ELF-1 (cell line): Measurements from ENCODE around the gene CLIC5.
A peak's percentile ranks its signal among the peaks of the same experiment; 100 is the strongest.

Experiments used
- DNase-seq: peaks from one replicate; pipeline ENCODE4 v3.0.0-alpha.2; 2016; ENCODE audit warnings: low read depth, low spot score

The CLIC5 gene

GRCh38 chr6:46015119-46015968 lies at the start of gene CLIC5:
Gene CLIC5, minus strand, starts transcription at chr6:46015860. Its CDS starts 318 bp downstream, at chr6:46015542.
- DNase-seq, result peak; percentile 71

- DNase-seq, result no peak
Measured at GRCh38 chr6:46062991-46063390, 47.3 kb upstream of the CLIC5 start.

DNA sequence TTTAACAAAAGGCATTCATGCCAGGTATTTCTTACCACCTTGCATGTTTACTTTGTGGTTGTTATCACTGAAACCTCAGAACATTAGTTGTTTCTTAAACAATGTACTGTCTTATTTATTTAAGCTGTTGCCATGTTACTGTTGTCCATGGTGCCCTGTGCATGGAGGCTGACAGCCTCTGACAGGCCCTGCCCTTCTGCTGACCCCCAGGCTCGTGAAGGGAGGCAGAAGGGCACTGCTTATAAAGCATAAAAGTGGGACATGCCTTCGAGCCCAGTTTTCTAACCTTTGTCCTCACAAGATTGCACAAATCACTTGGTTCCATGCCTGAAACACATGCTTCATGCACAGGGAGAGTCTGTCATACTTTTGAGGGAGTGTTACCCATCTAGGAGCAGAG lies 46.7 kb upstream of the CLIC5 start:
- DNase-seq, result no peak

DNA sequence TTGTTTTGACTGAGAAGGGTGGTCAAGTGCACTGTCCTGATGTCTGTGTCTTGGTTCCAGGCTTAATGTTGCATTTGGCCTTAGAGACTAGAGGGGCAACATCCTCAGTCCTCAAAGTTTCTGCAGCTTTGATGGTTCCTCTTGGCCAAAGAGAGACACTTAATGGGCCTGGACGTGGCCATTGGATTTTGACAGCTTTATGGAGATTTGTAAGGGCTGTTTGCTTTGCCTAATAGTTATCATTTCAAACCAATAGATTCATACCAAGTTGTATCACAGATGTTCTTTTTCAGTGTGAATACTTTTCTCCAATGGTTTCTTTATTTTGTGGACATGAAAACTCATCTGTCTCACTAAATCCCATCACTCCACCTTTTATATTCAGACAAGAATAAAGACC lies 45.8 kb upstream of the CLIC5 start:
- DNase-seq, result no peak

GRCh38 chr6:46059608-46060007 lies 43.9 kb upstream of the CLIC5 start:
- DNase-seq, result no peak

DNA sequence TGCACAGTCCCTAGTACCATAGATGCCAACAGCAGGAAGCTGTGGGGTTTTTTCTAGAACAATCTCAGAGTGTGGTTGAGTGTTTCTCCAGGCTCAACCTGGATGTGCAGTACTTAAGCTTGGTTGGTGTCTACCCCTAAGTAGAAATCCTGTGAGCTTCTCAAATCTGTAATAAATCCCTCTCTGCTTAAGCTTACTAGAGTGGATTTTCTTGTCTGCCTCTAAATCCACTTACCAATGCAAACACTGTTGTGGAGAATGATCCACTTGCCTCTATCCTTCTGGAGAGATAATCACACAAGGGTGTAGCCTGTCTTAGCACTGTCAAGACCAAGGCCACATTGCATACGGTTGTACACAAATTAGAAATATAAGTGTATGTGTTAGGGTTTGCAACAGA lies 43.3 kb upstream of the CLIC5 start:
- DNase-seq, result no peak

DNA sequence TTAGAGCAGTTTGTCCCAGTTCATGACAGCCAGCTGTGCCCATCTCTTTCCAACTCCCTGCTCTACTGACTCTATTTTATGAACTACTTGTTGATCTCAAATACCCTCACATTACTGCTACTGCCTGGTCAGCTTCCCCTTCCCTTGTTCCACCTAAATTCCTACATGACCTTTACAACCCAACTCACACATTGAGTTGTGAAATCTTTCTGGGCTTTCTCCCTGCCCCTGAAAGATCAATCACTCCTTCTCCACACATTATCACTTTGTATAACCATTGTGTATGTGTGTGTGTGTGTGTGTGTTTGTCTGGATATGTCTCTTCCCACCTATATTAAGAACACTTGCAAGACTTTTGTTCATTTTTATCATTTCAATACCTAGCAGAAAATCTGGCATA lies 42.1 kb upstream of the CLIC5 start:
- DNase-seq, result no peak

DNA sequence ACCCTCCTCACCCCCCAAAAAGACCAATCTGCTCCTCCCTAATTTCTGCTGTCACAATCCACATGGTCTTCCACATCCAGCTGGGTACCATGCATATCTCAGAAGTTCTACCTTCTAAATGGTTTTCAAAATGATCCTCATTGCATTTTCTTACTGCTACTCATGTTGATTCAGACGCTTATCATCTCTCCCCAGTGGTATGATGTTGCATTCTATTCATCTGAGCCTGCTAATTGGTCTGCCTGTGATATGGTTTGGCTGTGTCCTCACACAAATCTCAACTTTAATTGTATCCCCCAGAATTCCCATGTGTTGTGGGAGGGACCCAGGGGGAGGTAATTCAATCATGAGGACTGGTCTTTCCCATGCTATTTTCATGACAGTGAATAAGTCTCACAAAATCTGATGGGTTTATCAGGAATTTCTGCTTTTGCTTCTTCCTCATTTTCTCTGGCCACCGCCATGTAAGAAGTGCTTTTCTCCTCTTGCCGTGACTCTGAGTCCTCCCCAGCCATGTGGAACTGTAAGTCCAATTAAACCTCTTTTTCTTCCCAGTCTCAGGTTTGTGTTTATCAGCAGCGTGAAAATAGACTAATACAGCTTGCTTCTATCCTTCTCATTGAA lies 41.4 kb upstream of the CLIC5 start:
- DNase-seq, result no peak

DNA sequence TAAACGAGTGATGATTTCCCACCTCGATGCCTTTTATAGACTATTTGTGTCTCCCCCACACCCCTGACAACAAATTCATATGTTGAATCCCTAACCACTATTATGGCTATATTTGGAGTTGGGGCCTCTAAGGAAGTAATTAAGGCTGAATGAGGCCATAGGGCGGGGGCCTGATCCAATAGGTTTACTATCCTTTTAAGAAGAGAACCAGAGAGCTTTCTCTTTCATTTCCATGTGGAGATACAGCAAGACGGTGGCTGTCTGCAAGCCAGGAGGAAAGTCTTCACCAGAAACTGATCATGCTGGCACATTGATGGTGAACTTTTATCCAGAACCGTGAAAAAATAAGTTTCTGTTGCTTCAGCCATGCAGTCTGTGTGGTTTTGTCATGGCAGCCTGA lies 38.9 kb upstream of the CLIC5 start:
- no peak for DNase-seq

DNA sequence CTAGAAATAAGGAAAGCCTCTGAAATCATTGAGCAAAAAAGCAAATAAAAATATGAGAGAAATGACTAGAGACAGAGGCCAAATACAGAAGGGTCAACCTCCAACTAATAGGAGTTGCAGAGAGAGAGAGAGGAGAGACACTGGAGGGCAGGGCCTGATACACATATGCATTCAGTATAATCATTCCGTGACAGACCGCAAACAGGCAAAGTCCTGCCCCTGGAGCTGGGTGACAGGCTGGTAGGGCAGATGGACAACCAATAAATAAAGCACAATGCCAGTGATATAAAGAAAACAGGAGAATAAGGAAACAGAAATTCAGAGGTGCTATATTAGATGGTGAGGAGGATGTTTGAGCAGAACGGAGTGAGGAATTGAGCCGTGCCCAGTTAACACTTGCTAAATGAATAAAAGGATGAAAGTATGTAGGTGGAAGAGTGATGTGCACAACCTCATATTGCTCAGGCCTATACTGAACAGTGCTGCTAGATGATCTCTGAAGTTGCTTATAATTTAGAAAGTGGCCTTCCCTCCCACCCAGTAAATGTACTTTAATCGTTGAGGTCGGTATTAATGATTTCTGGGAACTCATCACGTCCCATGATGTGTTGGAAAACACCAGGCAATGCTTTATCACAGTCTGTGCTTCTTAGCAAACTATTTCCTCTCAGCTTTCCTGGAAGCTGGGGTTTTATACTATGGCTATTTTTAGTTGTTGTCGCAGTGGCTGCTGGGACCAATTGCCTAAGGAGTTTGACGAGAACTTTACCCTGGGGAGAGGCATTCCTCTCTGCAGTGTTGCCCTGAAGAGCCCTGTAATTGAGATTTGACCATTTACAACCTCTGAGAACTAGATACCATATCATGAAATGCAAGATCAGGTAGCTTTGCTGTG lies 37.6 kb upstream of the CLIC5 start:
- no peak for DNase-seq

DNA sequence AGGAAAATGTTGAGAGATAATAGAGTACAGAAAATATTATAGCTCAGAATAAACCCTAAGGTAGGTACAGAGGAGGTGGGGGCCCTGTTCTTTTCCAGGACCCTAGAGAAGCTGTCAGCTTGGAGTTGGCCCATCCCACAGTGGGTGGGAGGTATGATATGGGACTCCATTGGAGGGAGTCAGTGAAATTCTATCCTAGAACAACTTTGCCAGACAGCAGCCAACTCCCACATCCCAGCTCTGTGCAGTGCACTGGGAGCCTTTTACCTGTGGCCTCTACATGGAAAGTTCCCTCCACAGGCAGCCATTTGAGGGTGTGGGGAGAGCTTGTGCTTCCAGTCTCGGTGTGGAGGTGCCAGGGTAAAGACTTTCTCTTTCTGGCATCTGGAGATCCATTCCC lies 36.8 kb upstream of the CLIC5 start:
- no peak for DNase-seq

DNA sequence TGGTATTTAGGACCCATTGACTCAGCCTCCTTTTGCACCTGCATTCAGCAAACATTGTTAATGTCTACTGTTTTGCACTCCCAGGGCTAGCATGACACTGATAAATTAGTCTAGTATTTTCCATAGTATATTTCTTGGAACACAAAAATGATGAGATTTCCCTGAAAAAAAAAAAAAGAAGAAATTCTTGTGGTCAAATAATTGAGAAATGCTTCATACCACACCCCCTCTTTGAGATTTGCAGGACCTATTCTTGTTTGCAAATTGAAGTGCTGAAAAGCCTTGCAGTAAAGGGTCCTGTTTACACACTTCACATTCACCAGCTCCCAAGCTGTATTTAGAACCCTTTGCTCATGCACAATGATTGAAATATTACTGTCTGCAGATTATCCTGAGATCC lies 36.3 kb upstream of the CLIC5 start:
- DNase-seq, result no peak

DNA sequence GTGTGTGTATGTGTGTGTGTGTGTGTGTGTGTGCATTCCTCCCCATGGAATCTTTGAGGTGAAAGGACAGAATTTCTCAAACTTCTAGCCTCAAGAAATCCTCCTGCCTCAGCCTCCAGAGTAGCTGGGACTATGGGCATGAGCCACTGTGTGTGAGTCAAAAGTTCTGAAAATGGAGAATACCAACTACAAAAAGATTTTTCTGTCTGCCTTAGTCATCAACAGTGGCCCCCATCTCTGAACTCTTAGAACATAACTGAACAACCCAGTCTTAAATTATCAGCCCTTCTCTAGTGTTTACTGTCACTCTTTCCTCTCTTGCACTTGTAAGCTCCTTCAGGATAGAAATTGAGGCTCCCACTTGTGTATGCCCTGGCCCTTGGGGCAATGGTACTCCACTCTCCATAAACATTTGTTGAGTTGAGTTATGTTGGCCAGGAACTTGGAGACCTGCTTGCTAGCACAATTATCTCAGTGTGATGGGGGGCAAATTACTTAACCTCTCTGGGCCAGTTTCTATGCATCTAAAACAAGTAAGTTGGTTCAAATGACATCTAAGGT lies 35.3 kb upstream of the CLIC5 start:
- no peak for DNase-seq

DNA sequence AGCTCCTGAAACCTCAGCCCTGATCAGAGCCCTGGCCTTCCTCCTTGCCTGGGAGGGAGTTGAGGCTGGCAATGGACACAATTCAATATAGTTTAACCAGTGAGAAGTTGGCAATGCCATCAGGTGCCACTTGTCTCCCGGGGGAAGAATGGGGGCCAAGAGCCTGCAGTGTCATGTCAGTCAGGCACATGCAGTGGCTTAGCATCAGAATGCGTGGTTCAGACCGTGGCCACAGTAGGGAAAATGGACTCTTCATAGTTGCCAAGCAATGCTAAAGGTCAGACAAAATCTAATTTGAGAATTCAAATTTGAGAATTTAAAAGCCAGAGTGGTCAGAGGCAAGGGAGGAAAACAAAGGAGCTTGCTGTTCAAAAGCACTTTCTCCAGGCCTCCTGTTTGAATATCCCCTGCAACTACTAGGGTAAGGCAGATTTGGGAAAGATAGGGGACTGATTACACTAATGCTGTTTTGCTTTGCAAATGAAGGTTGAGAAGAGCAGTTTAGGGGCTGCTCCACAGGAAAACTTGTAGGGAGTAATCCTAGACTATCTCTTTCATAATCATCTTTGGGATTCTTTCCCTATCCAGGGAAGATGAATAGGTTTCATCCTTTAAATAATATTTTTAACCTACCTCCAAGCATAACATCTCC lies 33.1 kb upstream of the CLIC5 start:
- DNase-seq, result peak; percentile 3

DNA sequence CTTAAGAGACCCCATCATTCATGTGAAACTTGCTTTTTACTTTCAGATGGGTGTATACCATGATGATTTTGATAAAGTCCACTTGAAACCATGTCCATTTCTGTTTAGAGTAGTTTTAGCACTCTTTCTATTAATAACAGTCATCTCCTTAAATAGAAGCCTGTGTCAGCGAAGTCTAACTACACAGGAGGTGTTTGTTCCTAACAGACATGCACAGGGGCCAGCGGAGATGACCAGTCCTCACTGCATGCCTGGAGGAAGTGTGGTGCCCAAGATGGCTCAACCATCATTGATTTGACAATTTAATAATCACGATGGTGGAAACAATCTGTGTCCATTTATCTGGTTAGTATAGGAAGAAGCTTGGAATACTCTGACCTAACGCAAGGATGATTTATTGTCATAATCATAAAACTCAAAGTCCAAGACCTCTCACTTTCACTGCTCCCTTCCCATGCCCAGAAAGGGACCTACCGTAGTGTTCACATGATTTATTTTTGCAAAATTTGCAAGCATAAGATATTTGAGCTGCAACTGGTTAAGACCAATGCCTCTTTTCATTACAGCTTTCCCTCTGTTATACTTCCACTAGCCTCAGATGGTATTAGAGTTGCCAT lies 31.0 kb upstream of the CLIC5 start:
- no peak for DNase-seq

DNA sequence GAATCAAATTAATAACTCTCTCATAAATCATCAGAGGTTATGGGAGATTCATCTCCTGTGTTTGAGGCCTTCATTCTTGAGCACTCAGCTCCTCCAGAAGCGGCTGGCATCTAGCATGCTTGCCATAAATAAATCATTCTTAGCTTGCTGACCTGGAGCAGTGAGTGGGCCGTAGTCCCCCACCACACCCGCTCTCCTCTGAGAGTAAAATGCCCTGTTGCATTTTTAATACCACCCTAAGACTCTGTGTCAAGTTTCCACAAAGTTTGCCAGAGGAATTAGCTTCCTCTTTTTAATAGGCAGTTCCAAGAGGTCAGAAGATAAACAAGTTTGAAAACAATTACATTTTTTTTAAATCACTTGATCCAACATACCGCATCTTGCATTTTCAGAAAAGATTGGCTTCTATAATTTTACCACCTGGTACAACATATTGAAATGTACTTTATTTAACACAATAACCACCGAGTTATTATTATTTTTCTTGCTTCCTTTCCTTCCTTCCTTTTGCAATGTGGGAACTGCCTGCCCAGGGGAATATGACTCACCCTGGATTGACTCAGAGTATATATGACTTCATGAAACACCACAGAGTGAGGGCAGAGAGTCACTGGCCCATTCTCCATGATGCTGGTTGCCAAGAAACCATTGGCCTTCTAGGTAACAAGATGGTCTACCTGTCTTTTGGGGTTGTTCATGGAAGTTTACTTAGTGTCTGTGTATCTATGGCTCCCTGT lies 29.4 kb upstream of the CLIC5 start:
- DNase-seq, result no peak

- peak; percentile 67 for DNase-seq
Measured at GRCh38 chr6:46042355-46042999, 26.8 kb upstream of the CLIC5 start.

DNA sequence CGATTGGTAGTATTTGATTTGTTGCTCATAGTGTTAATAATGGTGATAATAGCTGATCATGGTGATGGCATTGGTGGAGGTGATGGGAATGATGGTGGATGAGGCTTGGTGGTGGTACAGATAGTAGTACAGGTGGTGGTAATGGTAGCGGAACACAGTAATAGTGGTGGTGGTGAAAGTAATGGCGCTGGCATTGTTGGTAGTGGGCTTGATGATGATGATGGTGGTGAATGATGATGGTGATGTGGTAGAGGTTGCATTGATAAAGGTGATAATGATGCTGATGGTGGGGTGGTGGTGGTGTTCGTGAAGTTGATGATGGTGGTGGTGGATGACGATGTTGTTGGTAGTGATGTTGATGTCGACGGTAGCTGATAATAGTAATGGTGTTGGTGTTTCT lies 24.6 kb upstream of the CLIC5 start:
- DNase-seq, result no peak

DNA sequence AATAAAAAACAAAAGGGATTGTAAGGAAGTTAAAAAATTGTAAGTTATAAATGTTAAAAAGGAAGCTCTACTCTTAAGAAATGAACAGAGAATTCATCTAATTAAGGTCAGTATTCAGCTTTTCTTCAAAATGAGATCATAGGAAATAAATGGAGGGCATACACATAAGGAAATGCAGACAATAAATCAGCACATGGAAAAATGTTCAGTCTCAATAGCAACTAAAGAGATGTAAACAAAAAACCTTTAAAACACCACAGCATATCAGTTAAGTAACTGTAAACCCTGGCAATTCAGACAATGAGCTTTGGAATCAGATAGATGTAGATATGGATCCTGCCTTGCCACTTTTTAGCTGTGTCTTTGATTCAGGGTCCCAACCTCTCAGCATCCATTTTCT lies 24.0 kb upstream of the CLIC5 start:
- DNase-seq, result no peak

DNA sequence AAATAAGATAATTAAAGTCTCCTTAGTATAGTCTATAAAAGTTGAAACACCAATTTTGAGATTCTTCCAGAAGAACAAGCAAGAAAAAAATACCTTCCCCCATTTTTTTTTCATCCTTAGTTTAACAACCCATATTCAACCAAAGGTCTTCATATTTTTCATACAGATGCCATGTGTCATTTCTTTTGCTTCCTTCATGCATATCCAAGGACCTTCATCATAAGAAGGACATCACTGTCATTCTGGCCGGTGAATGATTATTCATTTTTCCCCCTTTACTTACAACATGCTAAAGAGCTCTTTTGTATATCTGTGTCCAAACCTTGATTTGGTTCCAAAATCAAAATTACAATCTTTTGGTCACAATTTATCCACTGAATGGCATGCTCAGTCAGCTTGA lies 21.3 kb upstream of the CLIC5 start:
- DNase-seq, result no peak
